ENCODE results near the gene KIF23. TPM values are rescaled to one million over a fixed set of nuclear protein-coding genes. Genes with fewer than 3 reads are reported as not detected.

The KIF23 gene
- total RNA-seq, 1 experiment from 2014 or later: 83.7 TPM

DNA sequence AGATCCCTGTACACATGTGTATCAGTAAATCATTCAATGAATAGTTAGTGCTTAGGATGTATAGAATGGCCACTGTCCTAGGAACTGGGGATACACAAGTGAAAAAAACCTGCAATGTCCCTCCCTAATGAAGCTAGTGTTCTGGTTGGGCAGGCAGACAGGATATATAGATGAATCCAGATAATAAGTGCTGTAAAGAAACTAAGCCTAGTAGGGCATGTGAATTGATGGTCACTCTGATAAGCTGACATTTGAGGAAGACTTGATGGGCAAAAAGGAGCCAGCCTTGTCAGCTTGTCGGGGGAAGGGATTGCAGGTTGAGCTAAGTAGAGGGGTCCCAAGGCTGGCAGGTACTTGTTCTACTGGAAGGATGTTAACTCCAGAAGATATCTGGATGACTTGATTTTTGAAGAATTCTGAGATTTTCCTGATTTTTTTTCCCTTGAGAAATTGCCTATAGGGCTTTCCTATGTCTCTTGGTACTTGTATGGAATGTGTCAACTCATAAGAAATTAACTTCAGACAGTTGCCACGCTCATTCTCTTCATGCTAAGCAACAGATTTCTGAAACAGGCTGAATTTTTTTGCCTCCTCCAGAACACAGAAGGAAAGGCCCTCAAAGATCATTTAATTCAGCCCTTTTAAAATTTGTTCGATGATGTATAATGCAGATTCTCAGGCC is 6.3 kb upstream of the KIF23 start:
- no peak overlapping the region for H3K9ac ChIP-seq (ENCODE audit: low read length)
- ChIA-PET CTCF (no interaction called here), RAD21 (ENCODE audit: low non-redundant PET in 1 of 2, low total read pairs in 2 of 2, uncharacterized antibody in 2 of 2, unreplicated experiment in 2 of 2) (no interaction called here), POLR2A (no interaction called here)
- H3K9me2 ChIP-seq (ENCODE audit: insufficient read depth): no peaks in the 10 kb centered on the region
- peaks cover 0 to 6% of the 10 kb centered on the region in 2 experiments; a peak in 1 of 4 replicates for H3K4me1 ChIP-seq (ENCODE audit: control insufficient read depth in 1 of 2, insufficient read depth in 2 of 2, low read length in 2 of 2)
- no peaks in the 10 kb centered on the region for H4K20me1 ChIP-seq (ENCODE audit: insufficient read depth)
- ATAC-seq (no peak), DNase-seq (ENCODE audit: low read depth, low spot score) (no peak)
- H3K79me2 ChIP-seq (ENCODE audit: insufficient read depth, low read length): no peaks in the 10 kb centered on the region
- H3K9me3 ChIP-seq (ENCODE audit: control insufficient read depth in 1 of 2, insufficient read depth in 1 of 2, low read depth in 1 of 2, low read length in 2 of 2): no peaks in the 10 kb centered on the region
- BruUV-seq (replicated peaks): no TSS peak
- no peak overlapping the region for H3K27ac ChIP-seq (ENCODE audit: low read depth, low read length)
- no peak overlapping the region for H3K4me3 ChIP-seq (replicated peaks in 1 of 2; ENCODE audit: low read depth in 1 of 2, low read length in 2 of 2)
- peaks cover 3 to 5% of the 10 kb centered on the region in 2 experiments; a peak in 2 of 4 replicates for H3K36me3 ChIP-seq (ENCODE audit: control insufficient read depth in 1 of 2, insufficient read depth in 2 of 2, low read length in 2 of 2)
- H3K4me2 ChIP-seq (ENCODE audit: low read length): no peak overlapping the region
- TF ChIP-seq TCF7L2 (IDR thresholded peaks at IDR 0.05; ENCODE audit: borderline replicate concordance, extremely low read depth, insufficient read depth, insufficient read length): no peak
- no peak for TF ChIP-seq CBX3 (IDR thresholded peaks at IDR 0.05; ENCODE audit: low read depth)
- TF ChIP-seq SRF (IDR thresholded peaks at IDR 0.05; ENCODE audit: low read depth): no peak
- TF ChIP-seq, protein P1, sequence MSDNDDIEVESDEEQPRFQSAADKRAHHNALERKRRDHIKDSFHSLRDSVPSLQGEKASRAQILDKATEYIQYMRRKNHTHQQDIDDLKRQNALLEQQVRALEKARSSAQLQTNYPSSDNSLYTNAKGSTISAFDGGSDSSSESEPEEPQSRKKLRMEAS (IDR thresholded peaks at IDR 0.05): no peak
- no peak for TF ChIP-seq JUND (IDR thresholded peaks at IDR 0.05)
- TF ChIP-seq, protein P2, sequence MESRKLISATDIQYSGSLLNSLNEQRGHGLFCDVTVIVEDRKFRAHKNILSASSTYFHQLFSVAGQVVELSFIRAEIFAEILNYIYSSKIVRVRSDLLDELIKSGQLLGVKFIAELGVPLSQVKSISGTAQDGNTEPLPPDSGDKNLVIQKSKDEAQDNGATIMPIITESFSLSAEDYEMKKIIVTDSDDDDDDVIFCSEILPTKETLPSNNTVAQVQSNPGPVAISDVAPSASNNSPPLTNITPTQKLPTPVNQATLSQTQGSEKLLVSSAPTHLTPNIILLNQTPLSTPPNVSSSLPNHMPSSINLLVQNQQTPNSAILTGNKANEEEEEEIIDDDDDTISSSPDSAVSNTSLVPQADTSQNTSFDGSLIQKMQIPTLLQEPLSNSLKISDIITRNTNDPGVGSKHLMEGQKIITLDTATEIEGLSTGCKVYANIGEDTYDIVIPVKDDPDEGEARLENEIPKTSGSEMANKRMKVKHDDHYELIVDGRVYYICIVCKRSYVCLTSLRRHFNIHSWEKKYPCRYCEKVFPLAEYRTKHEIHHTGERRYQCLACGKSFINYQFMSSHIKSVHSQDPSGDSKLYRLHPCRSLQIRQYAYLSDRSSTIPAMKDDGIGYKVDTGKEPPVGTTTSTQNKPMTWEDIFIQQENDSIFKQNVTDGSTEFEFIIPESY (IDR thresholded peaks at IDR 0.05; ENCODE audit: extremely low read depth, insufficient replicate concordance, low read length): no peak
- no peak for TF ChIP-seq YY1 (IDR thresholded peaks at IDR 0.05; ENCODE audit: extremely low read depth, insufficient replicate concordance, low read depth, low read length)
- TF ChIP-seq ELF1 (IDR thresholded peaks at IDR 0.05; ENCODE audit: borderline replicate concordance, low read depth): no peak
- TF ChIP-seq, protein P3, sequence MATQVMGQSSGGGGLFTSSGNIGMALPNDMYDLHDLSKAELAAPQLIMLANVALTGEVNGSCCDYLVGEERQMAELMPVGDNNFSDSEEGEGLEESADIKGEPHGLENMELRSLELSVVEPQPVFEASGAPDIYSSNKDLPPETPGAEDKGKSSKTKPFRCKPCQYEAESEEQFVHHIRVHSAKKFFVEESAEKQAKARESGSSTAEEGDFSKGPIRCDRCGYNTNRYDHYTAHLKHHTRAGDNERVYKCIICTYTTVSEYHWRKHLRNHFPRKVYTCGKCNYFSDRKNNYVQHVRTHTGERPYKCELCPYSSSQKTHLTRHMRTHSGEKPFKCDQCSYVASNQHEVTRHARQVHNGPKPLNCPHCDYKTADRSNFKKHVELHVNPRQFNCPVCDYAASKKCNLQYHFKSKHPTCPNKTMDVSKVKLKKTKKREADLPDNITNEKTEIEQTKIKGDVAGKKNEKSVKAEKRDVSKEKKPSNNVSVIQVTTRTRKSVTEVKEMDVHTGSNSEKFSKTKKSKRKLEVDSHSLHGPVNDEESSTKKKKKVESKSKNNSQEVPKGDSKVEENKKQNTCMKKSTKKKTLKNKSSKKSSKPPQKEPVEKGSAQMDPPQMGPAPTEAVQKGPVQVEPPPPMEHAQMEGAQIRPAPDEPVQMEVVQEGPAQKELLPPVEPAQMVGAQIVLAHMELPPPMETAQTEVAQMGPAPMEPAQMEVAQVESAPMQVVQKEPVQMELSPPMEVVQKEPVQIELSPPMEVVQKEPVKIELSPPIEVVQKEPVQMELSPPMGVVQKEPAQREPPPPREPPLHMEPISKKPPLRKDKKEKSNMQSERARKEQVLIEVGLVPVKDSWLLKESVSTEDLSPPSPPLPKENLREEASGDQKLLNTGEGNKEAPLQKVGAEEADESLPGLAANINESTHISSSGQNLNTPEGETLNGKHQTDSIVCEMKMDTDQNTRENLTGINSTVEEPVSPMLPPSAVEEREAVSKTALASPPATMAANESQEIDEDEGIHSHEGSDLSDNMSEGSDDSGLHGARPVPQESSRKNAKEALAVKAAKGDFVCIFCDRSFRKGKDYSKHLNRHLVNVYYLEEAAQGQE (IDR thresholded peaks at IDR 0.05; ENCODE audit: low read depth): no peak
- TF ChIP-seq, protein P4, sequence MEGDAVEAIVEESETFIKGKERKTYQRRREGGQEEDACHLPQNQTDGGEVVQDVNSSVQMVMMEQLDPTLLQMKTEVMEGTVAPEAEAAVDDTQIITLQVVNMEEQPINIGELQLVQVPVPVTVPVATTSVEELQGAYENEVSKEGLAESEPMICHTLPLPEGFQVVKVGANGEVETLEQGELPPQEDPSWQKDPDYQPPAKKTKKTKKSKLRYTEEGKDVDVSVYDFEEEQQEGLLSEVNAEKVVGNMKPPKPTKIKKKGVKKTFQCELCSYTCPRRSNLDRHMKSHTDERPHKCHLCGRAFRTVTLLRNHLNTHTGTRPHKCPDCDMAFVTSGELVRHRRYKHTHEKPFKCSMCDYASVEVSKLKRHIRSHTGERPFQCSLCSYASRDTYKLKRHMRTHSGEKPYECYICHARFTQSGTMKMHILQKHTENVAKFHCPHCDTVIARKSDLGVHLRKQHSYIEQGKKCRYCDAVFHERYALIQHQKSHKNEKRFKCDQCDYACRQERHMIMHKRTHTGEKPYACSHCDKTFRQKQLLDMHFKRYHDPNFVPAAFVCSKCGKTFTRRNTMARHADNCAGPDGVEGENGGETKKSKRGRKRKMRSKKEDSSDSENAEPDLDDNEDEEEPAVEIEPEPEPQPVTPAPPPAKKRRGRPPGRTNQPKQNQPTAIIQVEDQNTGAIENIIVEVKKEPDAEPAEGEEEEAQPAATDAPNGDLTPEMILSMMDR (IDR thresholded peaks at IDR 0.05 in 2 of 3, conservative IDR thresholded peaks at IDR 0.05 in 1 of 3; ENCODE audit: borderline replicate concordance in 1 of 3, insufficient read depth in 1 of 3, low read depth in 2 of 3, low read length in 2 of 3): no peak
- no peak for TF ChIP-seq SP1 (IDR thresholded peaks at IDR 0.05; ENCODE audit: low read depth)
- no peak for TF ChIP-seq EZH2phosphoT487 (IDR thresholded peaks at IDR 0.05; ENCODE audit: borderline replicate concordance)
- no peak for TF ChIP-seq FOSL1 (IDR thresholded peaks at IDR 0.05; ENCODE audit: low read depth)
- H2AFZ ChIP-seq (ENCODE audit: low read depth, low read length, poor library complexity, severe bottlenecking): no peak overlapping the region
- no peaks in the 10 kb centered on the region for H3K27me3 ChIP-seq (ENCODE audit: insufficient read depth, low read length)
- intact Hi-C loops (cut with micrococcal nuclease): no loop called here

Data from HCT116 (cell line).